GM21526 (cell line): ENCODE results near the gene CD99.
"Not testable (repeated sequence)": the region's sequence is repeated elsewhere in the genome, so short reads cannot be mapped to it uniquely, and the experiment has no call there.

Experiments used
- ATAC-seq: cut with Tn5 transposase; IDR thresholded peaks from one replicate; pipeline ENCODE4 v1.9.1; 2021; ENCODE audit warnings: moderate library complexity; ENCODE audit not compliant: unreplicated experiment, low FRiP score

The CD99 gene

DNA sequence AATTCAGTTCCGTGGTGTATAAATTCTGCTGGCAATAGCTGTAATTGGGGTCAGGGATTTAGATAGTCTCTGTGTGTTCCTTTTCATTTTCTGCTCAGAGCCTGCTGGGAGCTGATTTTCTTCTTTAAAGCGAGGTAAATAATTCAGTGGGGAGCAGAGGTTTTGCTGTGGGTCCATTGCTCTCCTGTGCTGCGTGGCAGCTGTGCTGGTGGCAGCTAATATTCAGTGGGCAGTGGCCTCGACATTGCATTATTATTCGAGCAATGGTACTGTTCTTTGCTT, 74.4 kb downstream of the CD99 start:
- no peak for ATAC-seq

DNA sequence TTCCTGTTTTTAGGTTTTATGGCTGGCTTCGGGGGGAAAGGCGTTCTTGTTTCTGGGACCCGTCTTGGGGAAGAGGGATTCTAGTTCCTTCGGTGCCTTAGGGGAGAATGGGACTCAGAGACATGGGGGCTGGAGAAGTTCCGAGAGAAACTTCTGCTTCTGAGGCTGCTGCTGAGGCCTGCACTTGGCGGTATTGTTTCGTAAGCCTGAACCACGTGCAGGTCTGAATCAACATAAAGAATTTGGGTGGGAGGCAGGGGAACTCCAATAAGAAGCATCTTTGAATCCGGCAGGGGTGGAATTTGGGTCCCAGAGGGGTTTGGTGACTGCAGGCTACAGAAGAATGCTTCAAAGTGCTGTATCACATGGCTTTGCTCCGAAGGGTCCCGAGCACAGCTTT, 75.8 kb downstream of the CD99 start:
- no peak for ATAC-seq

DNA sequence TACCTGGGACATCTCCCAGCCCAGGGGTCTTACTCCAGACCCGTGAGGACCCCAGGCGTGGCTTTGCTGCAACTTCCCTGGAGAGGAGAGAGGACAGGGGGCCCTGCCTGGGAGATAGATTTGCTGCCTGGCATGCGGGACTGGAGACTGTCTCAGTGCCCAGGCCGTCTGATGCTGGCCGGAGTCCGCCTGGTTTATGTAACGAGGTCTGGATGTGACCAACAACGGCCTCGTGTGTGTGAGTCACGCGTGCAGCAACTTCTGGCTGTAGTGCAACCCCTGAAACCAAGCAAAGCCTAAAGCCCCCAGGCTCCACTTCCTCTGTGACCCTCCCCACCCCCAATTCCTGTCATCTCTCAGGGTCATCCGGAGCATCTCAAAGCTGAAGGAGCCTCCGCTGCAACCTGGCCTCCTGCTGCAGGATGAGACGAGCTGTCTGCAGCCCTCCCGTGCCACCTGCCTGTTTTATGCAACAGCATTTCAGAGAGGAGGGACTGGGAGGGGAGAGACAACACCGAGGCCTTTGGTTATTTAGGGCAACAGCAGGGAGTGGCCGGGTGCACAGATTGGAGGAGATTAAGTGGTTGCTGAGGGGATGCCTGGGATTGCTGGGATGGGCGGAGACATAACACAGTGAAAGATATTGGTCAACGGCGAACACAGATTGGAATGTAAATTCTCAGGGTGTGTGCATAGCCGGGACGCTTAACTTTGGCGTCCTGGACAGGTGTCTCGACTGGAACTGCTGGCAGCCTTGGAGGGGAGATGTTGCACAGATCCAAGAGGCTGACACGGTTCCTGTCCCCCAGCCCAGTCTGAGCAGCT, 76.7 kb downstream of the CD99 start:
- ATAC-seq: no peak

DNA sequence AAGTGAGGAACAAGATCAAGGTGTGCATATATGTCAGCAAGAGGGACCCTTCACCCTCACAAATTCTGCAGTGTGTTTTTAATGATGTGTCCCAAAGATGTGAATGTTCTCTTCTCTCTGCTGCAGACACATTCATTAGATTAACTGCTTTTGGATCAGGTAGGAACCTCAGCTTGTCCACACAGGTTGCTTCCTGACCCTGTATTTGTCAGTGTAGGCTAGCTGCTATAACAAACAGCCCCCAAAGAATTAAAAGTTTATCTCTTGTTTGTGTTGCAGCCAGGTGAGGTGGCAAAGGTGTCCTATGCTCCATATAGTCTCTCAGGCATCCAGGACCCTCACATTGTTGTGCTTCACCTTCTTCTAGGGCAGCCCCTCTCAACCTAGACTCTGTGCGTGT, 78.5 kb downstream of the CD99 start:
- ATAC-seq: no peak

DNA sequence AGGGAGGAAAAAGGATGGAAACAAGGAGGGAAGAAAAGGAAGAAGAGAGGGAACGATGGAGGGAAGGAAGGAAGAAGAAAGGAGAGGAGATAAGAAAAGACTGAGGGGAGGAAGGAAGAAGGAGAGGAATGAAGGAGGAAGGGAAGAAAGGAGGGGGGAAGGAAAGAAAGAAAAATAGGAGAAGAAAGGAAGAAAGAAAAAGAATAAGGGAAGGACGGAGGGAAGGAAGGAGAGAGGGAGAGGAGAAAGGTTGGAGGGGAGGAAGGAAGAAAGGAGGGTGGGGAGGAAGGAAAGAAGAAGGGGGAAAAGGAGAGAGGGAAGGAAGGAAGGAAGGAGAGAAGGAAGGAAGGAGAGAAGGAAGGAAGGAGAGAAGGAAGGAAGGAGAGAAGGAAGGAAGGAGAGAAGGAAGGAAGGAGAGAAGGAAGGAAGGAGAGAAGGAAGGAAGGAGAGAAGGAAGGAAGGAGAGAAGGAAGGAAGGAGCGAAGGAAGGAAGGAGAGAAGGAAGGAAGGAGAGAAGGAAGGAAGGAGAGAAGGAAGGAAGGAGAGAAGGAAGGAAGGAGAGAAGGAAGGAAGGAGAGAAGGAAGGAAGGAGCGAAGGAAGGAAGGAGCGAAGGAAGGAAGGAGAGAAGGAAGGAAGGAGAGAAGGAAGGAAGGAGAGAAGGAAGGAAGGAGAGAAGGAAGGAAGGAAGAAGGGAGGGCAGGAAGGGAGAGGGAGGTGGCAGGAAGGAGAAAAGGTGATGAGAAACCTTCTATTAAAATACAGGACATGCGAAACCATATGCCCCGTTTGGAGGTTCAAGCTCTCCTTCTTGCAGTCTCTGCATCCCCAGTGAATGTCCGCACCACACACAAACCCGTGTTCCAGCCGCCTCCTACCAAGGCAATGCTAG, 82.3 kb downstream of the CD99 start:
- ATAC-seq: not testable (repeated sequence)

DNA sequence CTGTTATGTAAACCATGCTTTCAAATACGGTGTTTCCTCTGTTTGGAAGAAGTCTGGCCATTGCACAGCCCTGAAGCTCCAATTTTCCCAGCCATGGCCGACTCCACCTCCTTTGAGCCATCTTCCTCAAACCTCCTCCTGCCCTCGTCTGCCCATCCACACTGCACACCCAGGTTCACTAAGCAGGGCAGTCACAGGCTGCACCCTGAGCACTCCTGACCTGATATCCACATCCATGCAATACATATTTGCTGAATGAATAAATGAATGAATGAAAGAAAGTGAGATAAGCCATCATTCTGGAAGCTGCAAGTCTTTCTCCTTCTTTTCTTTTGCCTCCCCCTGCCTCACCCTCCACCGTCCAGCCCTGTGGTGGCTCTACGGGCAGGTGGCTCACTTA, 83.0 kb downstream of the CD99 start:
- no peak for ATAC-seq

DNA sequence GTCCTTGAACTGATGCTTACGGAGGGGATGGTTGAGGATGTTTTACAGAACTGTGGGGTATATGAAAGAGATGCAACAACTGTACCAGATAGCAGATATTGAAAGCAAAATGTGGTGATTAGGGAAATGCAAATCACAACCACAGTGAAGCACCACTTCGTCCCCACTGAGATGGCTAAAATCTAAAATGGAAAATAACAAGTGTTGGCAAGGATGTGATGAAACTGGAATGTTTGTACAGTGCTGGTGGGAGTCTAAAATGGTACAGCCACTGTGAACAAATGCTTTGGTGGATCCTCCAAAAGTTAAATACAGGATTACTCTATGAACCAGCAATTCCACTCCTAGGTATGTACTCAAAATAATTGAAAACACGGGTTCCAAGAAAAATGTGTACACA, 83.7 kb downstream of the CD99 start:
- no peak for ATAC-seq

DNA sequence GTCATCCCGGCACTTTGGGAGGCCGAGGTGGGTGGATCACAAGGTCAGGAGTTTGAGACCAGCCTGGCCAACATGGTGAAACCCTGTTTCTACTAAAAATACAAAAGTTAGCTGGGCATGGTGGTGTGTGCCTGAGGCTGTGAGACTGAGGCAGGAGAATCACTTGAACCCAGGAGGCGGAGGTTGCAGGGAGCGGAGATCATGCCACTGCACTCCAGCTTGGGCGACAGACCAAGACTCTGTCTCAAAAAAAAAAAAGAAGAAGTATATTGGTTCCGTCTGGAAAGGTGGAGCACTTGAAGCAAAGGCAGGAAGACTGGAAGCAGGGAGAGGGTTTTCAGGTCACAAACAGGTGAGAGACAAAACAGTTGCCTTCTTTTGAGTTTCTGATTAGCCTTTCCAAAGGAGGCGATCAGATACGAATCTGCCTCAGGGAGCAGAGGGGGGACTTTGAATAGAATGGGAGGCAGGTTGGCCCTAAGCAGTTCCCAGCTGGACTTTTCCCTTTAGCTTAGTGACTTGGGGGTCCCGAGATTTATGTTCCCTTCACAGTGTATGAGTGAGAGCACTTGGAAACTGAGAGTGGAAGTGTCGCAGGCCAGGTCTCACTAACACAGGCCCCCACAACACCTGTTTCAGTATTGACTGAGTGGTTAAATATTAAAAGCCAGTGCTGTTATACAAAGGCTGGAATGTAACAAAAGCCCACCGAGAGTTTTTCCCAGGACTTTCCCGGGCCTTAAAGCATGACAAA, 89.6 kb downstream of the CD99 start:
- not testable (repeated sequence) for ATAC-seq

DNA sequence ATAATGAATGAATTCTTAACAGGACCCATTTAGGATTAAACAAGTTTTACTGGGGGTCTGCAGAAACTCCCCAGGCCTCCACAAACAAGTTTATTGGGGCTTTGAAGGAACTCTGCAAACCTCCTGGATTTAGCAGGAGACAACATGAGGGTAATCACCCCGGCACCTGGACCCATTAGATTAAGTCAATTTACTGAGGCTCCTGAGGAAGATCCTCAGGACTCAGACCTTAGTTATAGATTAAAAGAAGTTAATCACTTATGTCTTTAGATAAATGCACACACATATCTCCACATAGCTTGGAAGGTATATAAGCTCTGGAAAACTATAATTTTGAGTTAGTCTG, 90.1 kb downstream of the CD99 start:
- no peak for ATAC-seq

DNA sequence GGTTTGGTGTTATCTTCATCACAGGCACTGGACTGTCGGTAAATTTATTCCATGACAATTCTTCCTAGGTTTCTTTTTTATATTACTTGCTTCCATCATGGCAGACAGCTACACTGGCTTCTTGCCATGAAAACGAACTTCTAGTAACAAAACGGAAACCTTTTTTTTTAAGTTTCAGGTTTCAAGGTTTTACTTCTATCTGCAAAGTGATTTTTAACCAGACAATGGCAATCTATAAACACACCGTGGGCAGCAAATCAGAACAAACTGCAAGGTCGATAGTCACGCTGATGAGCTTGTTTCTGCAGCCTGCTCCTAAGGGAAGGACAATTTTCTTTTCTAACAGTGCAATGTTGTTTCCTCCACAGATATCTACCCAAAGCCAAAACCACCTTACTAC, 90.6 kb downstream of the CD99 start:
- ATAC-seq: peak; percentile 50

DNA sequence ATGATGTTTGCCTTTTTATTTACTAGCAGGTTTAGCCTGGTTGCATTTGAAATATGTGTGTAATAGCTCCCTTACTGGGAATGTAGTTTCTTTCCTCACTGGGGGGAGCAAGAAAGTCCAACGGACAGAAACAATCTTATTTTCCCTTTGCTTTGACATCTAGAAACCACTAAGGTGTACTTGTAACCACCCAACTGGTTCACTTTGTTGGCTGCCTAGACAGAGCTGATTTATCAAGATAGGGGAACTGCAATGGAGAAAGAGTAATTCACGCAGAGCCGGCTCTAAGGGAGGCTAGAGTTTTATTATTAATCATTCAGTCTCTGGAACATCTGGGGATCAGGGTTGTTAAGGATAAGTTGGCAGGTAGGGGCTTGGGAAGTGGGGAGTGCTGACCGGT, 91.1 kb downstream of the CD99 start:
- no peak for ATAC-seq

DNA sequence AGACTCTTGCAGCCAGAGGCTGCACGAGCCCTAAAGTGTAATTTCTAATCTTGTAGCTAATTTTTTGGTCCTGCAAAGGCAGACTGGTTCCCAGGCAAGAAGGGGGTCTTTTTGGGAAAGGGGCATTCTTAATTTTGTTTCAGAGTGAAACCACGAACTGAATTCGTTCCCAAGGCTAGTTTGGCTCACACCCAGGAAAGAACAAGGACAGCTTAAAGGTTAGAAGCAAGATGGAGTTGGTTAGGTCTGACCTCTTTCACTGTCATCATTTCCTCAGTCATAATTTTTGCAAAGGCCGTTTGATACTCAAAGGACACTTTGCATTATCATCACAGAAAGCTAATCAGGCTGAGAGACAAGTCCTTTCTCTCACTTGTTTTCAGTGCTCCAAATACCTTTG, 91.7 kb downstream of the CD99 start:
- no peak for ATAC-seq

DNA sequence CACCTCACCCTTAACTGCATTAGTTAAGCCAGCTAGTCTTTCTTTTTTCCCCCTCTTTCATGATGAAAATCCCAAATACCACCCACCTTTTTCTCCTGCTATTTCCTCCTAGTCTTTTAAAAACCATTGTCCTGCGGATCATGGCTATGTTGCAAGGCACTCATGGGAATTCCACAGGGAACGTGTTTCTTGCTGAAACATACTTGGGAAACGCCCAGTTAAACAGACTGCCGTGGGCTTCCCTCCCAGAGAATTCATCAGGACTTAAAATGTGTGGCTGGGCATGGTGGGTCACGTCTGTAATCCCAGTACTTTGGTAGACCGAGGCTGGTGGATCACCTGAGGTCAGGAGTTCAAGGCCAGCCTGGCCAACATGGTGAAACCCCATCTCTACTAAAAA, 92.9 kb downstream of the CD99 start:
- no peak for ATAC-seq

DNA sequence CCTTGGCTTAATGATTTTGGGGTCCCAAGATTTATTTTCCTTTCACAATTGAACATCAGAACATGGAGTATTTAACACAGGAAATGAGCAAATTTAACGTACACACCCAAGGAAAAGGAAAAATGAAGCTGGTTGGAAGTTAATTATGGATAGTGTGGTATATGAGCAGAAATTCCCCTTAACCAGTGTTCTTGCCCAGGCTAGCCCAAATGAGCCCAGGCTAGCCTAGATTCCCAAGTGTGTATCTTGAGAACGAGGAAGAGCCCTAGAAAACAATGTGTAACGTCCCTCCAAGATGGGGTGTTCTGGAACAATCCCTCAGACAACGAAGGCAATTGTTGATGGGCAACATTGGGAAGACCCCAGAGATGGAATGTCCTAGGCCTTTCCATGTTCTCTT, 94.4 kb downstream of the CD99 start:
- no peak for ATAC-seq

DNA sequence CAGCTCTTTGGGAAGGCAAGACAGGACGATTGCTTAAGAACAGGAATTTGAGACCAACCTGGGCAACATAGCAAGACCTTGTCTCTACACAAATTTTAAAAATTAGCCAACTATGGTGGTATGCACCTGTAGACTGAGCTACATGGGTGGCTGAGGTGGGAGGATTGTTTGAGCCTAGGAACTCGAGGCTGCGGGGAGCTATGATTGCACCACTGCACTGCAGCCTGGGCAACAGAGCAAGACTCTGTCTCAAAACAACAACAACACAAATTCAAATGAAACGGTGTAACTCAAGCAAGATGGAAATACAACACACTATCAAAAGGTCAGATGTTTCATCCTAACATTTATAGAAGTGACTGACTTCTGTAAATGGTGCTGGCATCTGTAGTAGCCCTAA, 97.9 kb downstream of the CD99 start:
- no peak for ATAC-seq

DNA sequence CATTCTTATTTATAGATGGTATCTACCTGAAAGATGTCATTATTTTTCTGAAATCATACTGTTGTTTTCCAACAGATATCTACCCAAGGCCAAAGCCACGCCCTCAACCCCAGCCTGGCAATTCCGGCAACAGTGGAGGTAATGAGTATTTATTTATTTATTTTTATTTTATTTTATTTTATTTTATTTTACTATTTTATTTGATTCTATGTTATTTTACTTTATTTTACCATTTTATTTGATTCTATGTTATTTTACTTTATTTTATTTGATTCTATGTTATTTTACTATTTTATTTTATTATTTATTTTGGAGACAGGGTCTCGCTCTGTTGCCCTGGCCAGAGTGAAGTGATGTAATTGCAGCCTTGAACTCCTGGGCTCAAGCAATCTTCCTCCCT, 98.5 kb downstream of the CD99 start:
- ATAC-seq: no peak
